Hematopoietic multipotent progenitor cell treated with erythropoietin and hydrocortisone succinate and interleukin-3 and kit ligand, for 17 days (in vitro differentiated cells): ENCODE data around the gene MX2.

Experiments used
- DNase-seq: peaks from one replicate; pipeline ENCODE4 v3.0.0-alpha.2; 2015; ENCODE audit warnings: low spot score

Gene MX2

GRCh38 chr21:41364308-41364707 is 2.5 kb downstream of the MX2 start:
- DNase-seq: no peak

GRCh38 chr21:41365377-41366107 is 3.7 kb downstream of the MX2 start:
- DNase-seq: no peak

- DNase-seq: no peak
These were observed 4.8 kb downstream of the MX2 start for GRCh38 chr21:41366522-41367151.

GRCh38 chr21:41367301-41367944 is 5.6 kb downstream of the MX2 start:
- DNase-seq: no peak

GRCh38 chr21:41367945-41368734 is 6.3 kb downstream of the MX2 start:
- DNase-seq: no peak

- no peak for DNase-seq
These were observed 6.9 kb downstream of the MX2 start for GRCh38 chr21:41368735-41369104.

GRCh38 chr21:41369105-41369919 is 7.5 kb downstream of the MX2 start:
- no peak for DNase-seq

- DNase-seq: no peak
These were observed 8.4 kb downstream of the MX2 start for GRCh38 chr21:41369920-41370839.

GRCh38 chr21:41370840-41371684 is 9.2 kb downstream of the MX2 start:
- no peak for DNase-seq

- no peak for DNase-seq
These were observed 9.8 kb downstream of the MX2 start for GRCh38 chr21:41371685-41372030.

GRCh38 chr21:41373253-41373652 is 11.4 kb downstream of the MX2 start:
- no peak for DNase-seq

GRCh38 chr21:41373763-41374162 is 11.9 kb downstream of the MX2 start:
- no peak for DNase-seq

- no peak for DNase-seq
These were observed 12.4 kb downstream of the MX2 start for GRCh38 chr21:41374177-41374712.

GRCh38 chr21:41374867-41375533 is 13.2 kb downstream of the MX2 start:
- no peak for DNase-seq

GRCh38 chr21:41375875-41376274 is 14.0 kb downstream of the MX2 start:
- DNase-seq: no peak

- no peak for DNase-seq
These were observed 15.9 kb downstream of the MX2 start for GRCh38 chr21:41377715-41378114.

GRCh38 chr21:41378849-41379248 is 17.0 kb downstream of the MX2 start:
- DNase-seq: no peak

GRCh38 chr21:41379901-41380300 is 18.1 kb downstream of the MX2 start:
- no peak for DNase-seq

GRCh38 chr21:41381731-41382130 is 19.9 kb downstream of the MX2 start:
- DNase-seq: no peak
